GM13977 (cell line): ENCODE results near the gene PPIH.
"Not testable (repeated sequence)": the region's sequence is repeated elsewhere in the genome, so short reads cannot be mapped to it uniquely, and the experiment has no call there.

ENCODE experiments used
- DNase-seq: peaks from one replicate; pipeline ENCODE4 v3.0.0; 2012; ENCODE audit warnings: low spot score
- CTCF ChIP-seq: IDR thresholded peaks from 2 replicates; pipeline ENCODE4 v1.5.1; 2012; ENCODE audit warnings: mild to moderate bottlenecking, control low read depth; ENCODE audit not compliant: insufficient read depth; ENCODE audit errors: extremely low read depth, missing control alignments
- in situ Hi-C: fragments of 300-500 bp; cut with MboI; formaldehyde crosslinking; loops from one replicate; pipeline ENCODE4 v1.12.0; 2022; ENCODE audit warnings: low sequenced_read_pairs, low pct_unique_long_range_greater_than_20kb, mixed read lengths, inconsistent platforms; ENCODE audit not compliant: unreplicated experiment

PPIH gene

DNA sequence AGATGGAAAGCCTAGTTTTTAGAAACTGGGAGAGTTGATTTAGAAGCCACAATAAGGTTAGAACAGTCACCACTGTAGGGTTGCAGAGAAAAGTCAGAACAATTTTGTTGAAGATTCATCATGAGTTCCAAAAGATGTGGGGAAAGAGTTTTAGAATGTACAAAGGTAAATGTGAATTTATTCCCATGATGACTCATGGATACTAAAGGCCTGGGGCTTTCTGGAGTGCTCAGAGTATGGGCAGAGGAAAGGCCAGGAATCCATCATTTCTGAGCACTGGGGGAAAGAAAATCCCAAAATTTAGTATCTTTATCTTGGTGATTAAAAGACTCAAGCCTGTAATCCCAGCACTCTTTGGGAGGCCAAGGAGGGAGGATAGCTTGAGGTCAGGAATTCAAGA lies 41.8 kb downstream of the PPIH start:
- in situ Hi-C loops: no loop called here
- no peak for DNase-seq
- no peak for TF ChIP-seq CTCF

- in situ Hi-C loops: no loop called here
- no peak for DNase-seq
- no peak for TF ChIP-seq CTCF
Measured at GRCh38 chr1:42703888-42704464, 45.8 kb downstream of the PPIH start.

GRCh38 chr1:42712808-42713207 lies 54.6 kb downstream of the PPIH start:
- in situ Hi-C loops, DNase-seq: not testable (repeated sequence)

GRCh38 chr1:42713293-42713692 lies 55.1 kb downstream of the PPIH start:
- DNase-seq: no peak
- in situ Hi-C loops: no loop called here
- no peak for TF ChIP-seq CTCF

- in situ Hi-C loops, DNase-seq: not testable (repeated sequence)
Measured at GRCh38 chr1:42714441-42714840, 56.2 kb downstream of the PPIH start.

DNA sequence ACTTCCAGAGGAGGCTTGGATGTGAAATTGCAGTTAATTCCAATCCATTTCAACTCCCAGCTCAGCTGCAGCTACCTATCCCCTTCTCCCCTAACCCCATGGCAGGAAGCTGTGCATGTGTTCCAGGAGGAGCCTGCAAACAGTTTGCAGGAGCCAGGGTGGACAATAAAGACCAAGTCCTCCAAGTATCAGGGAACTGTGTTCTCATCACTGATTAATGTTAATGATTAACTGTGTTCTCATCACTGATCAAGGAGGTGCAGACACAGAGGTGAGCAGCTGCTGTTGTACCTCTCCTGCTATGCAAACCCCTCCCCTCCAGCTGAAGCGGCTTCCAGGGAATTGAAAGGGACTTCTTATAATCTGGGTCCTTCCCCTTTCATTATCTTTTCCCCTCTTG lies 62.6 kb downstream of the PPIH start:
- DNase-seq: no peak
- in situ Hi-C loops: no loop called here
- no peak for TF ChIP-seq CTCF

- no peak for TF ChIP-seq CTCF
- in situ Hi-C loops: no loop called here
- DNase-seq: no peak
Measured at GRCh38 chr1:42721926-42722325, 63.7 kb downstream of the PPIH start.

GRCh38 chr1:42722403-42722802 lies 64.2 kb downstream of the PPIH start:
- in situ Hi-C loops, DNase-seq: not testable (repeated sequence)

DNA sequence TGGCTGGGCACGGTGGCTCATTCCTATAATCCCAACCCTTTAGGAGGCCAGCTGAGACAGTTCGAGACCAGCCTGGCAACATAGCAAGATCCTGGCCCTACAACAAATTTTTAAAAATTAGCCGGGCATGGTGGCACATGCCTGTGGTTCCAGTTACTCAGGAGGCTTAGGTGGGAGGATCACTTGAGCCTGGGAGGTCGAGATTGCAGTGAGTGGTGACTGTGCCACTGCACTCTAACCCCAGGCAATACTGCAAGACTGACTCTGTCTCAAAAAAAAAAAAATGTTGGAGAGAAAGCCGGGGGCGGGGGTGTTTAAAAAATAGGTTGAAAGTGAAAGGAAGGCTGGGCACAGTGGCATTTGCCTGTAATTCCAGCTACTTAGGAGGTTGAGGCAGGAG lies 65.3 kb downstream of the PPIH start:
- TF ChIP-seq CTCF: no peak
- in situ Hi-C loops: no loop called here
- no peak for DNase-seq

GRCh38 chr1:42725820-42726219 lies 67.6 kb downstream of the PPIH start:
- in situ Hi-C loops: loop anchor here (25.0 kb wide), 1 partner anchor 389 kb away; the partner anchor contains the start of gene FOXJ3
- not testable (repeated sequence) for DNase-seq
